Type B pancreatic cell (in vitro differentiated cells): ENCODE results near the gene CLTCL1. TPM values are rescaled to one million over a fixed set of nuclear protein-coding genes. Genes with fewer than 3 reads are reported as not detected.

Source experiments
- DNase-seq: peaks from one replicate; pipeline ENCODE4 v3.0.0; 2021; ENCODE audit warnings: mixed read lengths; ENCODE audit not compliant: unreplicated experiment; ENCODE audit errors: extremely low spot score
- H3K27ac Mint-ChIP-seq: 2 replicates; pipeline ENCODE4 v1.8.0; 2021; ENCODE audit warnings: mild to moderate bottlenecking, mixed read lengths
- H3K27me3 Mint-ChIP-seq: 2 replicates; pipeline ENCODE4 v1.8.0; 2021; ENCODE audit warnings: mixed read lengths
- H3K36me3 Mint-ChIP-seq: 2 replicates; pipeline ENCODE4 v1.8.0; 2021; ENCODE audit warnings: mixed read lengths
- H3K4me1 Mint-ChIP-seq: one replicate; pipeline ENCODE4 v1.8.0; 2021; ENCODE audit warnings: mixed read lengths; ENCODE audit not compliant: unreplicated experiment
- H3K4me3 Mint-ChIP-seq: 2 replicates; pipeline ENCODE4 v1.8.0; 2021; ENCODE audit warnings: mild to moderate bottlenecking, mixed read lengths
- H3K9me3 Mint-ChIP-seq: 2 replicates; pipeline ENCODE4 v1.8.0; 2021; ENCODE audit warnings: mixed read lengths
- total RNA-seq: library from RNA; stranded (reverse); gene quantifications from 2 replicates; pipeline ENCODE4 v1.2.1, GENCODE V29; 2021; ENCODE audit warnings: low replicate concordance
- TF ChIP-seq, protein P1 (sequence below): fragments of 200-600 bp; sonication (generic); conservative IDR thresholded peaks from 2 replicates; pipeline ENCODE4 v1.5.0; 2021; ENCODE audit warnings: antibody characterized with exemption, mild to moderate bottlenecking

The CLTCL1 gene
- total RNA-seq, 1 donor from 2014 or later = 11.6 TPM

DNA sequence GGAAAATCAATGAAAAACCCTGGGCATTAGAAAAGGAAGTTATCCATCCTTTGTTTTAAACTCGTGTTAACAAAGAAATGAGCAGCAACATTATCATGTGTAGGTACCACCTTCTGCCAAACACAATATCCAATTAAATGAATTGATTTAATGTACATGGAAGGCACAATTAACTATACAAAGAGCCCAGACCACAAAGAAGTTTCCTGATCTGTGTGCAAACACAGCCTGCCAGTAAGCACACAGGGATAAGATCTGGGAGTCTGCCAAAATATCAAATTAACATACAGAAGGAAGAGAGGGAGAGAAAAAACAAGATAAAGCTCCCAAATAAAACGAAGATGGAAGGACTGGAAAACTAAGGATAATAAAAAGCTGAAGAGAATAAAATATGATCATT is 58.9 kb downstream of the CLTCL1 start:
- Mint-ChIP-seq H3K27ac (no peak overlapping the region), H3K4me3 (no peak overlapping the region), H3K4me1 (no peaks in the 10 kb centered on the region), H3K27me3 (no peaks in the 10 kb centered on the region), H3K36me3 (peaks cover 15% of the 10 kb centered on the region), H3K9me3 (no peaks in the 10 kb centered on the region)
- TF ChIP-seq, protein P1, sequence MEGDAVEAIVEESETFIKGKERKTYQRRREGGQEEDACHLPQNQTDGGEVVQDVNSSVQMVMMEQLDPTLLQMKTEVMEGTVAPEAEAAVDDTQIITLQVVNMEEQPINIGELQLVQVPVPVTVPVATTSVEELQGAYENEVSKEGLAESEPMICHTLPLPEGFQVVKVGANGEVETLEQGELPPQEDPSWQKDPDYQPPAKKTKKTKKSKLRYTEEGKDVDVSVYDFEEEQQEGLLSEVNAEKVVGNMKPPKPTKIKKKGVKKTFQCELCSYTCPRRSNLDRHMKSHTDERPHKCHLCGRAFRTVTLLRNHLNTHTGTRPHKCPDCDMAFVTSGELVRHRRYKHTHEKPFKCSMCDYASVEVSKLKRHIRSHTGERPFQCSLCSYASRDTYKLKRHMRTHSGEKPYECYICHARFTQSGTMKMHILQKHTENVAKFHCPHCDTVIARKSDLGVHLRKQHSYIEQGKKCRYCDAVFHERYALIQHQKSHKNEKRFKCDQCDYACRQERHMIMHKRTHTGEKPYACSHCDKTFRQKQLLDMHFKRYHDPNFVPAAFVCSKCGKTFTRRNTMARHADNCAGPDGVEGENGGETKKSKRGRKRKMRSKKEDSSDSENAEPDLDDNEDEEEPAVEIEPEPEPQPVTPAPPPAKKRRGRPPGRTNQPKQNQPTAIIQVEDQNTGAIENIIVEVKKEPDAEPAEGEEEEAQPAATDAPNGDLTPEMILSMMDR = no peak
- no peak for DNase-seq

DNA sequence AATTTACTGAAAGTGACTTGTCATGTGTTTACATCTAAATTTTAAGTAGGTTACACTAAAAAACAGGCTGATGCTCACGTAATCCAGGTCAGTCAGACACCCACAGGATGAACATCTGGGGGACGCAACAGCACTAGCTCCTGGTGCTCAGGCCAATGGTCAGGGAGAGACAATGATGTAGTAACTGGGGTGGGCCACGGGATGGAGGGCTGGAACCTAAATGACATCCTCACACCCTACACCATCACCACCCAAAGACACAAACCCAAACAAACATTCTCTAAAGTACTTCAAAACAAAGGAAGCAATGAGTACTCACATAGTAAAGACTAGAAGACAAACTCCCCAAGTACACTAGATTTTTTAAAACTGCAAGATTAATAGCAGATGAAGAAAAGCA is 59.5 kb downstream of the CLTCL1 start:
- no peaks in the 10 kb centered on the region for H3K27me3 Mint-ChIP-seq
- H3K36me3 Mint-ChIP-seq = peaks cover 15% of the 10 kb centered on the region
- H3K4me3 Mint-ChIP-seq = no peak overlapping the region
- no peaks in the 10 kb centered on the region for H3K9me3 Mint-ChIP-seq
- TF ChIP-seq, protein P1 = no peak
- H3K27ac Mint-ChIP-seq = no peak overlapping the region
- no peak for DNase-seq
- no peaks in the 10 kb centered on the region for H3K4me1 Mint-ChIP-seq

DNA sequence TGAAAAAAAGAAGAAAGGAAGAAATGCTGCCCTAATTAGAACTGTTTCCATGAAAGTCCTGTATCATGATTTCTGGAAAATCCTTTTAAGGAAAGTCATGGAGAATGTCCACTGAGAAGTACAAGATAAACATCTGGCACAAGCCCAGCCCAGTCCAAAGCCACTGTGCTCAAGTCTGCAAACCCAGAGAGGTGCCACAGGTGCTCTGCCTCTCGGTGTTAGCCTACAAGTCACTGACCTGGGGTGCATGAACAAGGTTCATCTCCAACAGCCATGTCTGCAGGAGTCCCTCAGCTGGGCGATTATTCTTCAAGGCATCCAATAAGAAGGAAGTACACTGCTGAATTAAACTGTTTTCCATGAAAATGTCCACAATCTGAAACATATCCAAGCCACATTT is 61.9 kb downstream of the CLTCL1 start:
- TF ChIP-seq, protein P1 = no peak
- peaks cover 15% of the 10 kb centered on the region for H3K36me3 Mint-ChIP-seq
- no peaks in the 10 kb centered on the region for H3K9me3 Mint-ChIP-seq
- no peak for DNase-seq
- H3K27ac Mint-ChIP-seq = no peak overlapping the region
- H3K27me3 Mint-ChIP-seq = no peaks in the 10 kb centered on the region
- H3K4me3 Mint-ChIP-seq = no peak overlapping the region
- H3K4me1 Mint-ChIP-seq = no peaks in the 10 kb centered on the region

DNA sequence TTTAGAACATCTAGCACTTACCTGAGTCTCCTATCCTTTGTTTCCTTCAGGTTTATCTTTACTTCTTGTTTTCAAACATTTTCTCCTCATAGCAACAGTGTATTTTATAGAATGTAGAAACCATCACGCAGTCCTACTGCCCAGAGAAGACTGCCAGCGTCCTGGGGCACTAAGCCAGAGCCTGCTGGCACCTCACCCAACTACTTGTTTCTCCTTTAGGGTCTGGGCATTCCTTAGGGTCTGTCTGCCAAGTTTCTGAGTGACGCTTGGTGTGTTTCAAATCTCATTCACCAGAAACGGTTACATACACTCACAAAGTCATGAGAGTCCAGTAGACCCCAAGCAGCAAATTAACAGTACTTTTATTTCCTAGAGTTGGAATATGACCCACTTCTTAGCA is 63.3 kb downstream of the CLTCL1 start:
- TF ChIP-seq, protein P1 = no peak
- Mint-ChIP-seq H3K27ac (no peak overlapping the region), H3K36me3 (peaks cover 10% of the 10 kb centered on the region), H3K4me1 (no peaks in the 10 kb centered on the region), H3K27me3 (no peaks in the 10 kb centered on the region), H3K4me3 (no peak overlapping the region), H3K9me3 (no peaks in the 10 kb centered on the region)
- DNase-seq = no peak

DNA sequence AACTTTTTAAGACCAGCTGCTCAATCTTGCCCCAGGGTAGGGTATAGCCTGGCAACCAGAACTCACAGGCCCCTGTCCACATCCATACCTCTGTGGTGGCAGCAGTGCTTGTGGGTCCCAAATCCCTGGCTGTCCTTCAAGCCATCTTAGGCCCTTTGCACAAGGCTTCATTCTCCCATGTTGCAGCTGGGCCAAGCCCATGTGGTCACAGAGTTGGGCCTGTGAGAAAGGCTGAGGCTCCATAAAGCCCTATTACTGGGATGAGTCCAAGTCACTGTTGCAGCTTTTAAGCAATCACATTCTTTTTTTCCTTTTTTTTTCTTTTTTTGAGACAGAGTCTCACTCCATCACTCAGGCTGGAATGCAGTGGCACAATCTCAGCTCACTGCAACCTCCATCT is 65.1 kb downstream of the CLTCL1 start:
- Mint-ChIP-seq H3K4me1 (no peaks in the 10 kb centered on the region), H3K4me3 (no peak overlapping the region)

More for the DNA sequence above, 65.1 kb downstream of the CLTCL1 start:
- Mint-ChIP-seq H3K36me3 (peaks cover 3% of the 10 kb centered on the region), H3K9me3 (no peaks in the 10 kb centered on the region), H3K27ac (no peak overlapping the region), H3K27me3 (no peaks in the 10 kb centered on the region)
- no peak for DNase-seq
- TF ChIP-seq, protein P1 = no peak
